GM18858 (cell line): ENCODE data around the gene CUEDC1.

Experiments used
- ATAC-seq: cut with Tn5 transposase; IDR thresholded peaks from one replicate; pipeline ENCODE4 v1.9.1; 2021; ENCODE audit not compliant: unreplicated experiment

Gene CUEDC1

DNA sequence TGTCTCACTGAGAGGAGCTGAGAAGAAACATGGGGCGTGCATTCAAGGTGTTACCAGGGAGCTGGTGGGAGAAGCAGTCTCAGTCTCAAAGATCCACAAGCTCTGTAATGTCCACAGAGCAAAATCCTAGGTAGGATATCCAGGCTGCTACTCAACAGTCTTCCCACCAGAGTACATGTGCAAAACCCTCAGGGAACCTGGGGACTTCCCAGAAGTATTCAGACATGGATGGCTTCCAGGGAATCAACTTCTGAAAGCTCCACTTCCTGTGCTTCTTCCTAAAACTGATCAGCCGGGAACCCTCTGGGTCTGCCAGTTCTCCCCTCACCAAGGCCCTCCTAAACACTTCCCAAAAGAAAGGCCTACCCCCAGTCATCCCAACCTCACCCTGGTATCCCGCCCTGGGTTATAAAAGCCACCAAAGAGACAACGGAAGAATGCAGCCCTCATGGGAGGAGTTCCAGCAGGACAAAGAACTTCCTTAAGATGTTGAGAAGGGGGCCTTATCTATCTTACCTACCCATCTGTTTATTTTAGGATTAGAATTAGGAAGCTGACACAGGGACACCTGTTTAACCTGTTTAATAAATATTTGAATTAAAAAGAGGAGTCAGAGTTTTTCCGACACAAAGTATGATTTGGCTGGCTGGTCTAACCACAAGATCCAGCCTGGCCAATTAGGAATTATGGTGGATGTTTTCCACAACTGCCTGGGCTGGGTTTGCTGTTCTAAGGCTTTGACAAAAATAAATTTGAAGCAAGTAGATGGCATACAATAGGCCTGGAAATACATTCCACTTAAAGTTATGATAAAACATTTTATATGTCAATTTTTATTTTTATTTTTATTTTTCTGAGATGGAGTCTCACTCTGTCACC, 37.0 kb downstream of the CUEDC1 start:
- ATAC-seq: no peak

GRCh38 chr17:57916925-57917858, 38.0 kb downstream of the CUEDC1 start:
- ATAC-seq: no peak

GRCh38 chr17:57915985-57916757, 39.0 kb downstream of the CUEDC1 start:
- ATAC-seq: no peak

DNA sequence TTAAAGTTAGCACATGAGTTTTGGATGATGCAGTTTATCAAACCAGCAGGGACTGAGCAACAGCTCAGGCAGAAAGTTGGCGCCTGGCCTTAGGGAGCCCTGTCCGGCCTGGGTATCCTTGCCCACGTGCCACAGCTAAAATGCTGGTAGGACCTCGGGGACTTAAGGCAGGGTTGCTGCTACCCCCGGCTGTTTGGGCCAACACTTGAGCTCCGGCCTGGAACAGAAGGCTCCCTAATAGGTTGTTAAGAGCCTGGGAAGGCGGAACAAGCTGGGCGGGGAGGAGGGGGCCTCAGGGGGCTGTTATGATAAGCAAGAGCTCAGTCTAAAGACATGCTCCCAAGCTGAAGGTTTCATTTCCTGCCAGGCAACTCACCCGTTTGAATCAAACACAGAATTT, 39.7 kb downstream of the CUEDC1 start:
- ATAC-seq: no peak

GRCh38 chr17:57914273-57915142, 40.7 kb downstream of the CUEDC1 start:
- no peak for ATAC-seq

GRCh38 chr17:57913575-57914272, 41.5 kb downstream of the CUEDC1 start:
- no peak for ATAC-seq

- no peak for ATAC-seq
These were observed 43.2 kb downstream of the CUEDC1 start for GRCh38 chr17:57911834-57912673.

- no peak for ATAC-seq
These were observed 44.5 kb downstream of the CUEDC1 start for GRCh38 chr17:57910462-57911420.

GRCh38 chr17:57909551-57909950, 45.7 kb downstream of the CUEDC1 start:
- ATAC-seq: no peak

DNA sequence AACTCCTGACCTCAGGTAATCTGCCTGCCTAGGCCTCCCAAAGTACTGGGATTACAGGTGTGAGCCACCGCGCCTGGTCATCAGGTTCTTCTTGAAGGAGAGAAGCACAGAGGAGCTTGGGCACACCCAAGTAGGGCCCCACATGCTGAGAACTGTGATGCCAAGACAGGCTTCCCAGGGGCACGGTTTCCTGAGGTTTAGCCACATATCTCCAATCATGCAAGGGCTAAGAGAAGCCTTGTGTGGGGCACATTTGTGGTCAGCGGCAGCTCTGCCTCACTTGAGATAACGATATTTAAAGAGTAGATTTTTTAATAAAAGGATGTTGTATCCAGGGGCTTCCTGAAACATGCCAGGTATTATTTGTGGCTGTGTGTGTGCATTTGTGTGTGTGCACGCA, 46.9 kb downstream of the CUEDC1 start:
- ATAC-seq: no peak

GRCh38 chr17:57906910-57907309, 48.3 kb downstream of the CUEDC1 start:
- ATAC-seq: no peak

DNA sequence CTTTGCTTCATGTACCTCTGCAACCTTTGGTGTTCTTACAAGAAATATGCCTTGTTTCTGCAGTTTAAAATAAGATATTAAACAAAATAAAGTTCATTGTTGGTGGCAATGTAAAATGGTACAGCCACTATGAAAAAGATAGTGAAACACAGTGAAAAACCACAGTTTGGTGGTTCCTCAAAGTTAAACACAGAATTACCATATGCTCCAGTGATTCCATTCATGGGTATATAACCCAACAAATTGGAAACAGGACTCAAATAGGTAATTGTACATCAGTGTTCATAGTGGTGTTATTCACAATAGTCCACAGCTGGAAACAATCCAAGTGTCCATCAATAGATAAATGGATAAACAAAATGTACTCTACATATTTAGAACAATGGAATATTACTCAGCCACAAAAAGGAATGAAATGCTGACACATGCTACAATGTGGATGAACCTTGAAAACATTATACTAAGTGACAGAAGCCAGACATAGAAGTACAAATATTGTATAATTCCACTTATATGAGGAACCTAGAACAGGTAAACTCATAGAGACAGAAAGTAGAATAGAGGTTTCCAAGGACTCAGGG, 49.2 kb downstream of the CUEDC1 start:
- no peak for ATAC-seq

GRCh38 chr17:57903961-57904360, 51.3 kb downstream of the CUEDC1 start:
- ATAC-seq: no peak

- ATAC-seq: peak; percentile 42
These were observed 52.1 kb downstream of the CUEDC1 start for GRCh38 chr17:57902800-57903759.

DNA sequence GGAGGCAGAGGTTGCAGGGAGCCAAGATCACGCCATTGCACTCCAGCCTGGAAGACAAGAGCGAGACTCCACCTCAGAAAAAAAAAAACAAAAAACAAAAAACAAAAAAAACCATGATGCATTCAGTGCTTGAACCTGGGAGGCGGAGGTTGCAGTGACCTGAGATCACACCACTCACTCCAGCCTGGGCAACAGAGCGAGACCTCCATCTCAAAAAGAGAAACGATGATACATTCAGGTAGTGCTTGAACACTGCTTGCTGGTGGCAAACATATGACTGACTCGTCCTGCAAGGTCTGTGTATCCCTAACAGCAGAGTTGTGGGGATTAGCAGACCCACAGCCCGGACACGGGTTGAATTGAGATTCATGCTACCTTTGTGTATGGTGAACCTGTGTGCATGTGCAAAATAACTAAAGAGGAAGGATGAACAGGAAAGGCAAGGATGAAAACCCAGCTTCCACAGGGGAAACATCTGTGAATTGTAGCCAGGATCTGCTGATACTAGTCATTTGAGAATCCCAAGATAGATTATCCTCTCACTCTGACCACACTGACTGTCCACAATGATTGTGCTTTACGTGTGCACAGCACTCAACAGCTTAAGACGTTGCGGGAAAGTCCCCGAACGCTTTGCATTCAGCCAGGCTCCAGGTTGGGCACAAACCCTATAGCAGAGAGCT, 53.0 kb downstream of the CUEDC1 start:
- ATAC-seq: peak; percentile 78
